Fibroblast of upper back skin (primary cell): ENCODE data around the gene POSTN.

Experiments
- DNase-seq: peaks from one replicate; pipeline ENCODE4 v3.0.0-alpha.2; 2013

The POSTN gene

DNA sequence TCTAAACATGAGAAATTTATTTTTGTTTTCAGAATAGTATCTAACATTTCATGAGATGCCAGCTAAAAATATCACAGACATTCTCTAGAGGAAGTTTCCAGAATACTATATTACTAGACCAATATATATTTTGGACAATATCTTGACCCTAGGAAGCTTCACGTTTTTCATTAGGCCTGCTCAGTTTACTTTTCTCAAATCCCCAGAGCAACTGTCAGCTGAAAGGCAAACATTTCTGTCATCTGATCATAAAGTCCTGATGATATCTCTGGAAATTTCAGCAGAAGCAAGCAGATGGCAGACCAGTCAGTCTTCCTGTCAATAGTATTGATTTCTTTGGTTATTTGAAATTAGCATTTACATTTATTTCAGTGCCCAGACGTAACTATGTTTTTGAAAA lies 4.0 kb downstream of the POSTN start:
- no peak for DNase-seq

DNA sequence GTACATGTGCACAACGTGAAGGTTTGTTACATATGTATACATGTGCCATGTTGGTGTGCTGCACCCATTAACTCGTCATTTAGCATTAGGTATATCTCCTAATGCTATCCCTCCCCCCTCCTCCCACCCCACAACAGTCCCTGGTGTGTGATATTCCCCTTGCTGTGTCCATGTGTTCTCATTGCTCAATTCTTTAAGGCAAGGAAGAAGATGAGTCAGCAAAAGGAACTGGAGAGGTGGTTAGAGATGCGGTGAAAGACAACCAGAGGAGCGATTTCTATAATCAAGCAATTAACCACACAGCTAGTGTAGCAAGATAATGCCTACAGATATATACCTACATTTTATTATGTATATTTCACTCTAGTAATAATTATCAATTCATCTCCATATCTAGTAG lies 9.2 kb downstream of the POSTN start:
- DNase-seq, result peak; percentile 51

GRCh38 chr13:37587236-37587635 lies 11.3 kb downstream of the POSTN start:
- no peak for DNase-seq

DNA sequence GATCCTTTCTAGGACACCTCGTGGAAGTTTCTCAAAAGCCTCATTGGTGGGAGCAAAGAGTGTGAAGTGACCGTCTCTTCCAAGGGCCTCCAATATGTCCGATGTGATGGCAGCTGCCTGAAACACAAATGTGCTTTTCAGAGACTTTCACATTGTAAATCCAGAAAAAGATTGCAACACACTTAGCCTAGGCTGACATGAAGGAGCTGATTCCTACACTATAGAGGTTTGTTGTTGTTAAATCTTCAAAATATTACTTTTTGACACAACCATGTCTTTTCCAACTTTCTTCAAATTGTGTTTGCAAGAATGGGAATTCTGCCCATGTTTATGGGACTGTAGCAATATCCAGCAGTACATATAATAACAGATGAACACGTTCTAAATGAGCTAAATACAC lies 12.4 kb downstream of the POSTN start:
- no peak for DNase-seq

DNA sequence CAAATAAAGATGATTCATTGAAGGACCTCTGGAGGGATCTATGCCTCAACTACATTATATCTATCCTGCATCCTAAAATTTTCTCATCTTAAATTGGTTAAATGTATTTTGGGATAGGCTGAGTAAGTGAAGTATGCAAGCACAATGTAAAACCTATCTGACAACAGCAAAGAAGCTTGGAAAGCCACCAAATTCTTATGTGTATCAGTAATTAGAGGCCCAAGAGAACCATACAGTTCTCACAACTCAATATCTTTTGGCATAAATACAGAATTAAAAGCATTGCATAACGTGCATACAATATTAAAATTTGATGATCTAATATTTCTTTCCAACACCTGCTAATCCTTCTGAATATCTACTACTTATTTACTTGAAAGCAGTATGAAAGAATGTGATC lies 13.0 kb downstream of the POSTN start:
- no peak for DNase-seq

- DNase-seq, result no peak
Measured at GRCh38 chr13:37576601-37577000, 22.0 kb downstream of the POSTN start.

DNA sequence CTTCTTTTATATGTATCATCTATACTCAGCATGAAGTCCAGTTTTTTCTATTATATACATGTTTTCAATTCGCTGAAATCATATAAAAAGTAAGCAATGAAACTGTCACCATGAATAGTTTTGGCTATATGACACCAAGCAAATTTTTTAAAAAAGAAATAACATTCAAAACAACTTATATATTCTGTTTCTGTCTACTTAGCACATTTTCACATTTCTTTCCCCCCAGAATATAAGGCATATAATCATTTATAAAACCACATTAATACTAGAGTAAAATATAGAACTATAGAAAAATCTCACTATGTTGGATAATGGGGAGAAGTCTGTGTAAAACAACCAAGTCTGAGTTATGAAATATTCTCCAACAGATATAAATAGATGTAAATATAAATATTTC lies 33.1 kb downstream of the POSTN start:
- no peak for DNase-seq

DNA sequence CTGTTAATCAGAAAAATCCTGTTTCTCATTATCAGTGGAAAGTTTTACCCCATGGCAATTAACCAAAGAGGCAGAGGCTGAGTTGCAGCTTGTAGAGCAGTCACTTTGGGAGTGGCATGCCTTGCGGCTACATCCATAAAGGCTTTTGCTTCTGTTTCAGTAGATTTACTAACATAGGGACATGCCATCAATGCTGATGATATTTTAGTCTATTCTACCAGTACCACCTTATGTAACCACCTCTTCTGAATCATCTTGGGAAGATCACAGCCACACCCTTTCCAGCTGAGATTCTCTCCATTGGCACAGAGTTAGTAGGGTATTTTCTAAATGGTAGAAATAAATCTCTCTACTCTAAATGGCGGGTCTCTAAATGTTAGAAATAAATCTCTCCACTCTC lies 37.5 kb downstream of the POSTN start:
- DNase-seq, result no peak

GRCh38 chr13:37560526-37560925 lies 38.0 kb downstream of the POSTN start:
- peak; percentile 57 for DNase-seq

DNA sequence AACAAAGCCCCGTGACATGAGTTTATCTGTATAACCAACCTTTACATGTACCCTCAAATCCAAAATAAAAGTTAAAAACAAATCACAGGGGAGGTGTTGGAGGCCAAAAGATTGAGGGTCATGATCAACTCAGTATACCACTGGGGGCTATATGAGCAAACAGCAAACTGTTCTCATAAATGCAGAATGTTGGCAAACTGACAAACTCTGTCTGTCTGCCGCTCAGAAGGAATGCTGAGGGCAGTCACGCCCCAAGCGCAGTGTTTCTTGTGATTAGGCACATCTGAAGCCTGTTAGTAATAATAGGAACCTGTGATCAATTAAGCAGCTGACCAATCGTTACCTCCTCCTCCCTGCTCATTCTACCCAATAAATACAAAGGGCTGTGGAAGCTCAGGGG lies 39.8 kb downstream of the POSTN start:
- DNase-seq, result peak; percentile 75

DNA sequence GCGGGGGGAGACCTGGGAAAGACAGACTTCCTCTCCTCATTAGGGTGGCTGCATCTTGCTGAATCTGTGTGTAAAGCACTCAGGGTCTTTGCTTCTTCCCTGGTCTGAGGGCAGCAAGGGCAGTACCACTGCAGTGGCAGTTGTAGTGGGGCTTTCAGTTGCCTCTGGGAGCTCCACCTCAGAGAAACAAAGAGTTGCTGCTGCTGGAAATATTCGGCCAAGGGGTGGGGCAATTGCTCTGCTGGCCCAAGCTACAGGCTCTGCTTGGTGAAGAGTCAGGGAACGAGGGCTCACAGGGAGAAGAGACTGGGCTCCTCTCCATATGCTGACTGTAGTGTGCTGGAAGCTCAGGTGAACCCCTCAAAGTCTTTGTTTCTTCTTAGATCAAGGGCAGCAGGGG lies 52.5 kb downstream of the POSTN start:
- no peak for DNase-seq

DNA sequence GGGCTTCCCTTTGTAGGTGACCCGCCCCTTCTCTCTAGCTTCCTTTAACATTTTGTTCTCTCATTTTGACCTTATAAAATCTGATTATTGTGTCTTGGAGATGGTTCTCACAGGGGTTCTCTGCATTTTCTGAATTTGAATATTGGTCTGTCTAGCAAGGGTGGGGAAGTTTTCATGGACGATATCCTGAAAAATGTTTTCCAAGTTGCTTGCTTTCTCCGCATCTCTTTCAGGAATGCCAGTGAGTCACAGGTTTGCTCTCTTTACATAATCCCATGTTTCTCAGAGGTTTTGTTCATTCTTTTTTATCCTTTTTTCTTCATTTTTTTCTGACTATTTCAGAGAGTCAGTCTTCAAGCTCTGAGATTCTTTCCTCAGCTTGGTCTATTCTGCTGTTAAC lies 53.6 kb downstream of the POSTN start:
- DNase-seq, result peak; percentile 17

GRCh38 chr13:37539976-37540605 lies 58.5 kb downstream of the POSTN start:
- peak; percentile 63 for DNase-seq

DNA sequence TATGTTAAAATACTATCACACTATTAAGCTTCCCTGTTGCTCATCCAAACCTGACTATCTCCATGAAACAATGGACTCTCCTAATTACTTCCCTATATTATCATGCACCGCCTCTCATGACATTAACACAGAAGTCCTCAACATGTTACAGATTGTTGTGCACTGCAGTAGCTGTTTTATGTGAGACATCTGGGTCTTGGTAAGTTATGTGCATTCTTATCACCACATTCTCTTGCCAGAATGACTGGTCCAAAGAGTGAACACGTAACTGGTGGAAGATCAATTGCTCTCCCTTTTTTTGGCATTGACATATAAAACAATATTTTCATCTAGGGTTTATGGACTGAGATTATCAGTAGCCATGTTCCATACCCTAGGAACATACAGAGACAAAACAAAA lies 59.4 kb downstream of the POSTN start:
- peak; percentile 22 for DNase-seq

DNA sequence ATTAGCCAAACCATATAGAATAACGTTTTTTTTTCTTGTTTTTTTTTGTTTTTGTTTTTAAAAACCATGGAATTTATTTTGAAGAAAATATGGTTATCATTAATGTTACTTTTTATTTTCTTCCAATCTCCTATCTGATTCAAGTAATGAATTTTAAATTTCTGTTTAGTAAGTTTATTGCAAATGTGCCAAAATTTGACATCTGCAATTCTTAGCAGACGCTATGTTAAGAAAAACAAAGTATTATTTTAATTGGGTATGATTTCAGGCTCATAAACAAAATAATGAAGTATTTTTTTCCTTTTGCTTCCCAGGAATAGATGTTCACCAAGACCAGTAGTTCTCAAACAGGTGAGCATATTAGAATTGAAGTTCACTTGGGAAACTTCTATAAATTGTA lies 63.1 kb downstream of the POSTN start:
- no peak for DNase-seq

DNA sequence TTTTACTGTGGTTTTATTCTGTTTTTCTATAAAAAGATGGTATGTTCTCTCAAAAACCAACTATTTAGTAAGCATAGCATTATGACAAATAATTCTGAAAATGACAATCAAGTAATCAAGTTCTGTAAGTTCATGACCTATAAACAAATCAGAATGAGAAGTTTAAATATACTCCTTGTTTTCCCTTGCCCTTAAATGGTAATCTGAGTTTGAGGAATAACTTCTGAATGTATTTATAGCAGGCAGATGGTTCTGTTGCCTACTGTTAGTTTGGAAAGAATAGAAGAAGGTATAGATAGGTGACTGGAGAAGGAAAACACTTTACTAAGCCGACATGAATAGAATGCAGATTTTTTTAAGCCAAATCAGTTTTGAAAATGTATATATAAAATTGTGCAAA lies 63.9 kb downstream of the POSTN start:
- DNase-seq, result no peak

DNA sequence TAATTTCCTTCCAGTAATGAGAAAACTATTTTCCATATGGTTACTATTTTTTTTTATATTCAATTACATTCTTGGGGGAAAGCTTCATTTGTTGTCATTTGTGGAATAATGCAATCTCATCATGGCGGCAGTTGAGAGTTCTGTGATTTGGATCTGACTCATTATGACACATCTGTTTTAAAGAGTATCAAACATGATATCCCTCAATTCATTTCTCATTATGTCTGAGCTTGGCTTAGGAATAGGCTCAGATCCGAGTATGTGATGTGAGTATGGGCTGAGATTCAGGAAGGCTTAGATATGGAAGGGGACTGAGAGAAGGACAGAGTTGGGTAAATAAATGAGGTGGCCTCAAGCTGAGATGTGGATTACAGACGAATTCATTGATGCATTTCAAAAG lies 64.4 kb downstream of the POSTN start:
- DNase-seq, result peak; percentile 90

DNA sequence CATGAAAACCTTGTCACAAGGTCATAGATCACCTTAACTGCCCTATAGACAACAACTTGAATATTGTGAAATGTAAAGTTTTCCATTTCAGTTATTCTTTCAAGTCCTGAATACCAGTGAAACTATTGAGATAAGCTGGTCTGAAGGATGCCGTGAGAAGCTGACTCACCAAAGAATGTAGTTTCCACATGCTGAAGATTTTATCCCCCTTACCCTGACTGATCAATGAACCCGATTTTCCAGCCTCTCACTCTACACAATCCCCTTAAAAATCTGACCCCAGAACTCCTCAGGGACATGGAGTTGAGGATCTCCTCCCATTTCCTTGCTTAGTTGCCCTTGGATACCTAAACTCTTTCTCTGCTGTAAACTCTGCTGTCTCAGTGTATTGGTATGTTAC lies 67.5 kb downstream of the POSTN start:
- peak; percentile 94 for DNase-seq

- DNase-seq, result no peak
Measured at GRCh38 chr13:37529751-37530385, 68.7 kb downstream of the POSTN start.

- peak; percentile 96 for DNase-seq
Measured at GRCh38 chr13:37526710-37527473, 71.7 kb downstream of the POSTN start.

GRCh38 chr13:37515226-37515625 lies 83.3 kb downstream of the POSTN start:
- no peak for DNase-seq
